Stimulated activated CD4-positive, alpha-beta T cell treated with anti-CD3 and anti-CD28 coated beads, TNF-alpha, amount 100 ng/mL, for 1 hour (primary cell): ENCODE results near the gene RNASEL.
A peak's percentile ranks its signal among the peaks of the same experiment; 100 is the strongest.
"Not testable (repeated sequence)": the region's sequence is repeated elsewhere in the genome, so short reads cannot be mapped to it uniquely, and the experiment has no call there.

Source experiments
- DNase-seq, 3 donors: peaks; one replicate each; pipeline ENCODE4 v3.0.0-alpha.2; 2020; ENCODE audit warnings: low read depth in 3 of 3, low spot score in 1 of 3

RNASEL gene

GRCh38 chr1:182588500-182589396 lies at the start of gene RNASEL:
Gene RNASEL (minus strand): TSS chr1:182589256. CDS start chr1:182586806, 2,450 bp downstream.
- DNase-seq: peak in 2 of 3 donors; percentile 3 to 34

- DNase-seq: no peak
Measured at GRCh38 chr1:182637769-182638168, 48.7 kb upstream of the RNASEL start.

- DNase-seq: no peak
Measured at GRCh38 chr1:182635871-182636270, 46.8 kb upstream of the RNASEL start.

- DNase-seq: no peak
Measured at GRCh38 chr1:182634306-182635072, 45.4 kb upstream of the RNASEL start.

- DNase-seq: no peak
Measured at GRCh38 chr1:182633657-182634281, 44.7 kb upstream of the RNASEL start.

GRCh38 chr1:182633031-182633430 lies 44.0 kb upstream of the RNASEL start:
- DNase-seq: no peak

- DNase-seq: not testable (repeated sequence)
Measured at GRCh38 chr1:182632441-182632857, 43.4 kb upstream of the RNASEL start.

- no peak for DNase-seq
Measured at GRCh38 chr1:182631954-182632353, 42.9 kb upstream of the RNASEL start.

- DNase-seq: no peak
Measured at GRCh38 chr1:182631053-182631677, 42.1 kb upstream of the RNASEL start.

GRCh38 chr1:182630586-182630985 lies 41.5 kb upstream of the RNASEL start:
- no peak for DNase-seq

GRCh38 chr1:182629499-182630096 lies 40.5 kb upstream of the RNASEL start:
- DNase-seq: peak in 2 of 3 donors; percentile 9 to 14

GRCh38 chr1:182629080-182629479 lies 40.0 kb upstream of the RNASEL start:
- DNase-seq: no peak

GRCh38 chr1:182628657-182629056 lies 39.6 kb upstream of the RNASEL start:
- no peak for DNase-seq

- DNase-seq: no peak
Measured at GRCh38 chr1:182627622-182628021, 38.6 kb upstream of the RNASEL start.

GRCh38 chr1:182626527-182626926 lies 37.5 kb upstream of the RNASEL start:
- DNase-seq: no peak

- DNase-seq: no peak
Measured at GRCh38 chr1:182625719-182626504, 36.9 kb upstream of the RNASEL start.

- DNase-seq: no peak
Measured at GRCh38 chr1:182625024-182625423, 36.0 kb upstream of the RNASEL start.

- DNase-seq: no peak
Measured at GRCh38 chr1:182624577-182624976, 35.5 kb upstream of the RNASEL start.

GRCh38 chr1:182622901-182623528 lies 34.0 kb upstream of the RNASEL start:
- no peak for DNase-seq
